ENCODE data around the gene ANO9. TPM values are rescaled to one million over a fixed set of nuclear protein-coding genes. Genes with fewer than 3 reads are reported as not detected.
"Not testable (repeated sequence)": the region's sequence is repeated elsewhere in the genome, so short reads cannot be mapped to it uniquely, and the experiment has no call there.

Gene ANO9
- total RNA-seq, 1 experiment from 2014 or later: not detected

GRCh38 chr11:406796-407650, 34.8 kb downstream of the ANO9 start:
- Histone ChIP-seq H3K9me3 (no peaks in the 10 kb centered on the region), H3K4me3 (peak overlapping the region; percentile 59), H3K36me3 (no peaks in the 10 kb centered on the region), H3K27me3 (no peaks in the 10 kb centered on the region)
- DNase-seq: peak; percentile 91

- Histone ChIP-seq H3K4me3 (peak overlapping the region; percentile 59), H3K9me3 (no peaks in the 10 kb centered on the region), H3K36me3 (no peaks in the 10 kb centered on the region), H3K27me3 (no peaks in the 10 kb centered on the region)
- DNase-seq: no peak
Measured at GRCh38 chr11:405954-406795, 35.6 kb downstream of the ANO9 start.

- peak overlapping the region; percentile 59 for H3K4me3 ChIP-seq
- H3K36me3 ChIP-seq: no peaks in the 10 kb centered on the region
- no peaks in the 10 kb centered on the region for H3K9me3 ChIP-seq
- DNase-seq: peak; percentile 63
- no peaks in the 10 kb centered on the region for H3K27me3 ChIP-seq
Measured at GRCh38 chr11:405323-405953, 36.4 kb downstream of the ANO9 start.

GRCh38 chr11:404551-405264, 37.1 kb downstream of the ANO9 start:
- Histone ChIP-seq H3K9me3 (no peaks in the 10 kb centered on the region), H3K27me3 (no peaks in the 10 kb centered on the region), H3K4me3 (no peak overlapping the region), H3K36me3 (no peaks in the 10 kb centered on the region)
- no peak for DNase-seq

GRCh38 chr11:403761-404431, 37.9 kb downstream of the ANO9 start:
- H3K36me3 ChIP-seq: no peaks in the 10 kb centered on the region
- no peak overlapping the region for H3K4me3 ChIP-seq
- H3K27me3 ChIP-seq: no peaks in the 10 kb centered on the region
- no peaks in the 10 kb centered on the region for H3K9me3 ChIP-seq
- no peak for DNase-seq

GRCh38 chr11:403021-403760, 38.6 kb downstream of the ANO9 start:
- Histone ChIP-seq H3K9me3 (no peaks in the 10 kb centered on the region), H3K36me3 (no peaks in the 10 kb centered on the region), H3K4me3 (no peak overlapping the region), H3K27me3 (no peaks in the 10 kb centered on the region)
- no peak for DNase-seq

GRCh38 chr11:401196-401595, 40.6 kb downstream of the ANO9 start:
- not testable (repeated sequence) for H3K27me3 ChIP-seq, H3K36me3 ChIP-seq, H3K4me3 ChIP-seq, H3K9me3 ChIP-seq, DNase-seq

GRCh38 chr11:400241-400689, 41.5 kb downstream of the ANO9 start:
- H3K9me3 ChIP-seq: no peaks in the 10 kb centered on the region
- H3K27me3 ChIP-seq: no peaks in the 10 kb centered on the region
- no peaks in the 10 kb centered on the region for H3K36me3 ChIP-seq
- DNase-seq: no peak
- H3K4me3 ChIP-seq: no peak overlapping the region

- DNase-seq: no peak
- no peaks in the 10 kb centered on the region for H3K27me3 ChIP-seq
- no peaks in the 10 kb centered on the region for H3K36me3 ChIP-seq
- no peaks in the 10 kb centered on the region for H3K9me3 ChIP-seq
- no peak overlapping the region for H3K4me3 ChIP-seq
Measured at GRCh38 chr11:399731-400211, 42.0 kb downstream of the ANO9 start.

GRCh38 chr11:398826-399225, 43.0 kb downstream of the ANO9 start:
- no peak overlapping the region for H3K4me3 ChIP-seq
- no peaks in the 10 kb centered on the region for H3K27me3 ChIP-seq
- peak; percentile 31 for DNase-seq
- H3K9me3 ChIP-seq: no peaks in the 10 kb centered on the region
- no peaks in the 10 kb centered on the region for H3K36me3 ChIP-seq

- H3K4me3 ChIP-seq: no peak overlapping the region
- H3K9me3 ChIP-seq: no peaks in the 10 kb centered on the region
- no peaks in the 10 kb centered on the region for H3K27me3 ChIP-seq
- no peaks in the 10 kb centered on the region for H3K36me3 ChIP-seq
- peak; percentile 68 for DNase-seq
Measured at GRCh38 chr11:396948-397548, 44.8 kb downstream of the ANO9 start.

- Histone ChIP-seq H3K4me3 (no peak overlapping the region), H3K27me3 (no peaks in the 10 kb centered on the region), H3K9me3 (no peaks in the 10 kb centered on the region), H3K36me3 (no peaks in the 10 kb centered on the region)
- DNase-seq: peak; percentile 68
Measured at GRCh38 chr11:396511-396947, 45.3 kb downstream of the ANO9 start.

- no peak overlapping the region for H3K4me3 ChIP-seq
- H3K27me3 ChIP-seq: no peaks in the 10 kb centered on the region
- no peaks in the 10 kb centered on the region for H3K9me3 ChIP-seq
- DNase-seq: no peak
- H3K36me3 ChIP-seq: no peaks in the 10 kb centered on the region
Measured at GRCh38 chr11:395866-396265, 45.9 kb downstream of the ANO9 start.

GRCh38 chr11:394858-395655, 46.8 kb downstream of the ANO9 start:
- no peaks in the 10 kb centered on the region for H3K27me3 ChIP-seq
- no peak for DNase-seq

More at GRCh38 chr11:394858-395655, 46.8 kb downstream of the ANO9 start:
- H3K4me3 ChIP-seq: no peak overlapping the region
- no peaks in the 10 kb centered on the region for H3K36me3 ChIP-seq
- H3K9me3 ChIP-seq: no peaks in the 10 kb centered on the region
